ENCODE measurements around the gene GPR158.

Gene GPR158

DNA sequence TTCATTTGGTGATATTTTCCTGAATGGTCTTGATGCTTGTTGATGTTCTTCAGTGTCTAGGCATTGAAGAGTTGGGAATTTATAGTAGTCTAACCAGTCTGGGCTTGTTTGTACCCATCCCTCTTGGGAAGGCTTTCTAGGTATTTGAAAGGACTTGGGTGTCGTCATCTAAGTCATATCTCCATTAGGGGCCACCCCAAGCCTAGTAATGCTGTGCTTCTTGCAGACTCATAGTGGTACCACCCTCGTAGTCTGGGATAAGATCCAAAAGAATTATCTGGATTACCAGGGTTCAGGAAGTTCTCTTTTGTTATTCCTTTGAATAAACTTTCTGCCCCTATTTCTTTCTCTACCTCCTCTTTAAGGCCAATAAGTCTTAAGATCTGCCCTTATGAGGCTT, 439.9 kb downstream of the GPR158 start:
- DNase-seq (ENCODE audit: low spot score in 2 of 2) (no peak), ATAC-seq (replicated peaks; ENCODE audit: extremely low read depth, poor library complexity, severe bottlenecking) (no peak)
- Mint-ChIP-seq H3K27ac (ENCODE audit: low read depth) (no peak overlapping the region), H3K36me3 (ENCODE audit: insufficient read depth) (no peaks in the 10 kb centered on the region), H3K9me3 (no peaks in the 10 kb centered on the region), H3K27me3 (no peaks in the 10 kb centered on the region), H3K4me3 (no peak overlapping the region), H3K4me1 (no peaks in the 10 kb centered on the region)

DNA sequence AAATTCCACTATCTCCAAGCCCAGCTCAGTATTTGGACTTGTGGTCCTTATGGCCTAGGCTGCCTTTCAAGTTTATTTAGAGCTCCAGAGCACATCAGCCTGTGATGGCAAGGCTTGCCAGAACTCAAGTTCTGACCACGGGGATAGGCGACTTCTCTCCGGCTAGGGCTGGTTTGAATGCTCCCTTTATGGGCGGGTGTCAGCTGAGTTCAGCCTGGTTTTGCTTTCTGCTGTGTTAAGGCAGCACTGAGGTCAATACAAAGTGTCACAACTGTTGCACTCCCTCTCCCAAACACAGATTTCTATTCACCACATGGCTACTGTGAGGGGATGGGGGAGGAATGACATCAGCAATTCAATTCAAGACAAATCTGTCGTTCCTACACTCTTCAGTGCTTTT, 441.1 kb downstream of the GPR158 start:
- Mint-ChIP-seq H3K36me3 (ENCODE audit: insufficient read depth) (no peaks in the 10 kb centered on the region), H3K27ac (ENCODE audit: low read depth) (no peak overlapping the region), H3K4me3 (no peak overlapping the region), H3K9me3 (peaks cover 5% of the 10 kb centered on the region), H3K27me3 (no peaks in the 10 kb centered on the region), H3K4me1 (no peaks in the 10 kb centered on the region)
- ATAC-seq (replicated peaks; ENCODE audit: extremely low read depth, poor library complexity, severe bottlenecking) = no peak
- no peak for DNase-seq (ENCODE audit: low spot score in 2 of 2)

DNA sequence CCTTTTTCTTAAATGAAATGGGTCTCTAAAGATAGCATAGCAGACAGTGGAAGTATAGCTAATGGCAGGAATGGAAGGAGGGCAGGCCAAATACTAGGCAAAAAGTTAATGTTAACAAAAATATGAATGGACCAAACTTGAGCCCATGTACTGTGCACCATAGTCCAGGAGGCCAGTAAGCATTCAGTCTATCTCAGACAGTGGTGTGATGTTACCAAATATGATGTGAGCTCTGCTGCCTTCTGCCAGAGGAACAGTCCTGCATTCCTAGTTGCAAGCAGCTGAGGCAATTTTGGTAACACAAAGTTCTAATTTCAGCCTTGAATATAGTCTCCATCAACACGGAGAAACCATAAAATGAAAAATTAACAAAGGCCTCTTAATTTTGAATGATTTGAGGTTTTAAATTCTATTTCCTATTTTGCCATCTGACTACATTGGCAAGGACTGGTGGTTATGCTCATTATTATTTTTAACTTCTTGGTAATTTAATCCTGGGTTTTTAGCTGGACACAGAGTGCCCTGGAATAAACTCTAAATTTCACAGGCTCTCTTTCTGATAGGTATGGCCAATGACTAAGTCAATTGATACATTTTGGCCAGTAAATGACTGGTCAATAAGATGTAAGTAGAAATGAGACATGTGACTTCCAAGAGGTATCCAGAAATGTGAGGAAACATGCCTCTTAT, 442.2 kb downstream of the GPR158 start:
- peaks cover 6% of the 10 kb centered on the region for H3K9me3 Mint-ChIP-seq
- no peaks in the 10 kb centered on the region for H3K36me3 Mint-ChIP-seq (ENCODE audit: insufficient read depth)
- DNase-seq (ENCODE audit: low spot score in 2 of 2) = no peak
- no peak overlapping the region for H3K4me3 Mint-ChIP-seq
- H3K27me3 Mint-ChIP-seq = no peaks in the 10 kb centered on the region
- no peaks in the 10 kb centered on the region for H3K4me1 Mint-ChIP-seq
- no peak for ATAC-seq (replicated peaks; ENCODE audit: extremely low read depth, poor library complexity, severe bottlenecking)
- no peak overlapping the region for H3K27ac Mint-ChIP-seq (ENCODE audit: low read depth)

DNA sequence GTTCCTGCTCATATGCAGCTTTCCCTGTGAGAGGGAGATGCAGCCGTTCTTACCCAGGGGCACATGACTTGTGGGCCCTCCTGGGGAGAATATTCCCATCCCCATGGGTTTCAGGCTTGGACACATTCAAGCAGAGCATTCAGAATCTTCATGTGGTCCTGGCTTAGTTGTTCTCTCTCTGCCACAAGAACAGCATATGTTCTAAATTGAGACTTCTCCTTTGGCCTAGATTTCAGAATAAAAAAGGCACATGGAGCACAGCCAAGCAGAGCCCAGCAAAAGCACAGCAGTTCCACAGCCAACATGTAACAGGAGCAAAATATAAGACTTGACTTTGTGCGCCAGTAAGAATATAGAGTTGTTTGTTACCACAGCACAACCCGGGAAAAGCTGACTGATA, 452.8 kb downstream of the GPR158 start:
- Mint-ChIP-seq H3K27me3 (no peaks in the 10 kb centered on the region), H3K9me3 (no peaks in the 10 kb centered on the region), H3K4me1 (no peaks in the 10 kb centered on the region), H3K36me3 (ENCODE audit: insufficient read depth) (no peaks in the 10 kb centered on the region), H3K4me3 (no peak overlapping the region), H3K27ac (ENCODE audit: low read depth) (no peak overlapping the region)
- ATAC-seq (replicated peaks; ENCODE audit: extremely low read depth, poor library complexity, severe bottlenecking) = no peak
- DNase-seq (ENCODE audit: low spot score in 2 of 2) = no peak

DNA sequence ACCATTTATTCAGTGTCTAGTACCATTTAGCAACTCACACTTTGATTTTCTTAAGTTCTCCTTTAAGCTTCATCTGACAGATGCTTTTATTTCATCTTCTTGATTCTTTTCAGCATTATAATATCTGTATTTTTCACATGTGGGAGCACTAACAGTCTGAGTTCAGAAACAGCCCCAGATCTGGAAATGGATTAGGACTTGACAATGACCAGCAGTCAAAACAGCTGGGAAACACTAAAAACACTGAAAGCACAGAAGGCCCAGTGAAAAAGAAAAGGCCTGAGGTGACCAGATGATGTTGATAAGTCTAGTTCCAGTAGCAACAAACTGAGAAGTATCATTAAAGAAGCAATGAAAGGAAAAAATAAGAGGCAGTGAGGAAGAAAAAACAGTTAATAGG, 454.5 kb downstream of the GPR158 start:
- DNase-seq (ENCODE audit: low spot score in 2 of 2) (no peak), ATAC-seq (replicated peaks; ENCODE audit: extremely low read depth, poor library complexity, severe bottlenecking) (no peak)
- no peaks in the 10 kb centered on the region for H3K36me3 Mint-ChIP-seq (ENCODE audit: insufficient read depth)
- H3K4me1 Mint-ChIP-seq = no peaks in the 10 kb centered on the region
- no peaks in the 10 kb centered on the region for H3K27me3 Mint-ChIP-seq
- H3K9me3 Mint-ChIP-seq = no peaks in the 10 kb centered on the region
- no peak overlapping the region for H3K27ac Mint-ChIP-seq (ENCODE audit: low read depth)
- H3K4me3 Mint-ChIP-seq = no peak overlapping the region

DNA sequence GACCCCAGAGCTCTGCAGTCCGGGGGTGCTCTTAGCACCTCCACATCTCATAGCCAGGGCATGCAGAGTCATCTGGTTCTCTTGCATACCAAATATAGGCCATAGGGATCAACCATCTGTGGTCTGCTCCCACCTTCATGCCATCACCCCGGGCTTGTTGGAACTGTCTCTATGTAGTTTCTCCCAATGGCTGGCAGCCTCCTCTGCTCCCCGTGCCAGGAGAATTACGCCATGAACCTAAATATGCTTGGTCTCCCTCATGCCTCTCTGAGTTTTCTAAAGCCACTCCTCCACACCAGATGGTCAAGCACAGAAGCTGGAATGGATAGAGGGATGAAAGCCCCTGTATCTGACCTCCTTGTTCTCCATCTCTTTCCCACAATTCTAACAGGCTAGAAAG, 456.7 kb downstream of the GPR158 start:
- ATAC-seq (replicated peaks; ENCODE audit: extremely low read depth, poor library complexity, severe bottlenecking) = no peak
- Mint-ChIP-seq H3K9me3 (no peaks in the 10 kb centered on the region), H3K4me3 (no peak overlapping the region), H3K4me1 (no peaks in the 10 kb centered on the region), H3K36me3 (ENCODE audit: insufficient read depth) (no peaks in the 10 kb centered on the region), H3K27ac (ENCODE audit: low read depth) (no peak overlapping the region), H3K27me3 (no peaks in the 10 kb centered on the region)
- DNase-seq (ENCODE audit: low spot score in 2 of 2) = no peak

DNA sequence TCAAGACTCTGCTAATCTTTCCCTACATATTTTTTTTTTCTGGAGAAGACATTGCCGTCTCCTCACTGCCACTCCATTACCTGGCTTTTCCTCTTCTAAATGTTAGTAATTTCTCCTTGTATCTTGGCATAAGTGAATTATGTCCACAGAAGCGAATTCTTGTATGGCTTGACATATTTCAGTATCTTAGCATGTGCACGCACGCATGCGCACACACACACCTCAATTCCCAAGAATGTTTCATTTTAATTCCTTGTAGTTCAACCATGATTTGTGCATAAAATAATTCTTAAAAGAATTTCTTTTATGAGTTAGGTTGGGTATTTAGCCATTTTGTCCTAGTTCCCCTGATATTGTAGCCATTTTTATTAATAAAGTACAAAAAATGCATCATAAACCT, 458.0 kb downstream of the GPR158 start:
- H3K4me1 Mint-ChIP-seq = no peaks in the 10 kb centered on the region
- H3K27me3 Mint-ChIP-seq = no peaks in the 10 kb centered on the region
- H3K36me3 Mint-ChIP-seq (ENCODE audit: insufficient read depth) = no peaks in the 10 kb centered on the region
- no peak overlapping the region for H3K4me3 Mint-ChIP-seq
- no peak overlapping the region for H3K27ac Mint-ChIP-seq (ENCODE audit: low read depth)
- DNase-seq (ENCODE audit: low spot score in 2 of 2) = no peak
- no peak for ATAC-seq (replicated peaks; ENCODE audit: extremely low read depth, poor library complexity, severe bottlenecking)
- H3K9me3 Mint-ChIP-seq = peaks cover 6% of the 10 kb centered on the region

DNA sequence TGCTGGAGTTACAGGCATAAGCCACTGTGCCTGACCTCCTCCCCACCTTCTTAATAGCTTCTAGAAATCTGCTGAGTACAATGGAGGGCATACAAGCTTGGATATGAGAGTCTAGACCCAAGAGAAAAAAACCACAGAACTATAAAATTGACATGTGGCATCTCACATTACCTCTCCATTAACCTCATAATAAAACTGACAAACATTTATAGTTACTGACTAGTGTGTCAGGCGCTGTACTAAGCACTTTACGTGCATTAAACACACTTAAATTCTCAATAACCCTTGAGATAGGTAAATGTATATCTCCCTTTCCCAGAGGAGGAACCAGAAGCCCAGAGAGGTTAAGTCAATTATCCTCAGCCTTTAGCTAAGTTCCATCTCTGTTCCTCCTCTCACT, 458.7 kb downstream of the GPR158 start:
- H3K27me3 Mint-ChIP-seq = no peaks in the 10 kb centered on the region
- peaks cover 6% of the 10 kb centered on the region for H3K9me3 Mint-ChIP-seq
- no peak overlapping the region for H3K4me3 Mint-ChIP-seq
- ATAC-seq (replicated peaks; ENCODE audit: extremely low read depth, poor library complexity, severe bottlenecking) = no peak
- no peak overlapping the region for H3K27ac Mint-ChIP-seq (ENCODE audit: low read depth)
- no peaks in the 10 kb centered on the region for H3K4me1 Mint-ChIP-seq
- no peaks in the 10 kb centered on the region for H3K36me3 Mint-ChIP-seq (ENCODE audit: insufficient read depth)
- DNase-seq (ENCODE audit: low spot score in 2 of 2) = no peak

DNA sequence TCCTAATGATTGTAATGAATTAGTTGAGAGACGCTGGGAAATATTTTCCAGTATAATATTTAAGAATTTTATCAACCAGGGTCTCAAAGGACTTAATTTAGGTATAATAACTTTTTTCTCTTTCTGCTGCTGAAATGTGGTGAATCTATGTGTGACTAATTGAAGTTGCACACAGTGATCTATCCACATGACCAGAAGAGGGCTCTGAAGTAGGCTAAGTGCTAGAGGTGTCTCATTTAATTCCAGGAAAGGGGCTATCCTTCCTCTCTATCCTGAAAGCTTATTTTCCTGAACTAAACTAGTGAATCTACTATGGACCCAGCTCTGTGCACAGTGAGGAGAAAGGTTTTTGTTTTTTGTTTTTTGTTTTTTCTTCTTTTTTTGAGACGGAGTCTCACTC, 464.8 kb downstream of the GPR158 start:
- ATAC-seq (replicated peaks; ENCODE audit: extremely low read depth, poor library complexity, severe bottlenecking) (no peak), DNase-seq (ENCODE audit: low spot score in 2 of 2) (no peak)
- Mint-ChIP-seq H3K4me3 (no peak overlapping the region), H3K4me1 (no peaks in the 10 kb centered on the region), H3K9me3 (peaks cover 6% of the 10 kb centered on the region), H3K27ac (ENCODE audit: low read depth) (no peak overlapping the region), H3K27me3 (no peaks in the 10 kb centered on the region), H3K36me3 (ENCODE audit: insufficient read depth) (peaks cover 2% of the 10 kb centered on the region)

DNA sequence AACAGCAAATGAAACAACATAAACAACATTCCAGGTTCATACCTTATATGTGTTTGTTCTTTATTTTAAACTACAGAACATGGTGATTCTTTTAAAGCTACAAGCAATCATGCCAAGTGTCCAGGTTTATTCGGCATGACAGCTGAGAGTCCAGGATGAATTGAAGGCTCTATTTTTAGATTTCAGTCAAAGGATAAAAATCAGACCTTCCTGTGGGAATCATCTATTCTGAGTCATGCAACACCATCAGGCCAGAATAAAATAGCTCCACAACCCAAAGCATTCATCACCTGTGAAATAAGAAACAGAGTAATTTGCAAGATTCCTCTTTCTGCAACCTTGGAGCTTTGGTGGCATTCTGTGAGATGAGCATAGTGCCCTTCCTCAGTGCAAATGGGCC, 466.8 kb downstream of the GPR158 start:
- no peak for DNase-seq (ENCODE audit: low spot score in 2 of 2)
- ATAC-seq (replicated peaks; ENCODE audit: extremely low read depth, poor library complexity, severe bottlenecking) = no peak
- no peaks in the 10 kb centered on the region for H3K4me1 Mint-ChIP-seq
- H3K9me3 Mint-ChIP-seq = peaks cover 6% of the 10 kb centered on the region
- H3K4me3 Mint-ChIP-seq = no peak overlapping the region
- H3K27ac Mint-ChIP-seq (ENCODE audit: low read depth) = no peak overlapping the region
- no peaks in the 10 kb centered on the region for H3K27me3 Mint-ChIP-seq
- H3K36me3 Mint-ChIP-seq (ENCODE audit: insufficient read depth) = peaks cover 2% of the 10 kb centered on the region

DNA sequence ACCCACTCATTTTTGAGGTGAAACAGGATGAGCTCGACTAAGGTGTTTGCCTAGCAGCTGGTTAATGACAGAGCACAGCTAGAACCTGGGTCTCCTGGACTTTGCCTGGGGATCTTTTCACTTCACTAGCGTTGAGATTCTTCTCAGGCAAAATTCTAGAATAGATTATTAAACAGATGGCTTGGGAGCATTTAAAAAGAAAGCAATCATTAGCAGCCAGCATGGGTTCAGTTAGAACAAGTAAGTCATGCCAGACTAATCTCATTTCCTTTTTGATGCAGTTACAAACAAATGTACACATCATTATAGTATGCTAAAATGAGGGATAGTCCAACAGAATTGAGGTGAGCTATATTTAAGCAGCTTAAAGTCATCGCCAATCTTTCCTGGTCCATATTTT, 467.9 kb downstream of the GPR158 start:
- H3K27ac Mint-ChIP-seq (ENCODE audit: low read depth) = no peak overlapping the region
- H3K4me3 Mint-ChIP-seq = no peak overlapping the region
- no peaks in the 10 kb centered on the region for H3K27me3 Mint-ChIP-seq
- no peaks in the 10 kb centered on the region for H3K9me3 Mint-ChIP-seq
- H3K36me3 Mint-ChIP-seq (ENCODE audit: insufficient read depth) = peaks cover 2% of the 10 kb centered on the region
- DNase-seq (ENCODE audit: low spot score in 2 of 2) = no peak
- ATAC-seq (replicated peaks; ENCODE audit: extremely low read depth, poor library complexity, severe bottlenecking) = no peak
- no peaks in the 10 kb centered on the region for H3K4me1 Mint-ChIP-seq

DNA sequence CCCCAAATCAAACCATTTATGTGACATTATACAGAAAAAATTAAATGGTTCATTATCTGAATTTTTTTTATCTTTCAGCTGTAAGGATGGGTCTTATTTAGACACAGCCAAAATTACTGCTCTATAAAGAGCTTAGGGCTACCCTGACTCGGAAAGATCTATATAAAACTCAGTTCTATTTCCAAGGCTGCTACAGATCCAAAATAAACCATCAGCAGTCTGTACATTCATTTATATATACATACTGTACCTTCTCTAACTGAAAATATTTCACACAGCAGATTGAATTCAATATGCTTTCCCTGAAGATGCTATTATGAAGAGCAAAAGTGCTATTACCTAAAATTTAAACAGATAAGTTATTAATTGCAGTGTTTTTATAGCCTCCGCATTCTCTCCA, 471.6 kb downstream of the GPR158 start:
- Mint-ChIP-seq H3K36me3 (ENCODE audit: insufficient read depth) (no peaks in the 10 kb centered on the region), H3K9me3 (peaks cover 6% of the 10 kb centered on the region), H3K4me1 (no peaks in the 10 kb centered on the region), H3K27me3 (no peaks in the 10 kb centered on the region), H3K27ac (ENCODE audit: low read depth) (no peak overlapping the region), H3K4me3 (no peak overlapping the region)
- no peak for ATAC-seq (replicated peaks; ENCODE audit: extremely low read depth, poor library complexity, severe bottlenecking)
- DNase-seq (ENCODE audit: low spot score in 2 of 2) = no peak

DNA sequence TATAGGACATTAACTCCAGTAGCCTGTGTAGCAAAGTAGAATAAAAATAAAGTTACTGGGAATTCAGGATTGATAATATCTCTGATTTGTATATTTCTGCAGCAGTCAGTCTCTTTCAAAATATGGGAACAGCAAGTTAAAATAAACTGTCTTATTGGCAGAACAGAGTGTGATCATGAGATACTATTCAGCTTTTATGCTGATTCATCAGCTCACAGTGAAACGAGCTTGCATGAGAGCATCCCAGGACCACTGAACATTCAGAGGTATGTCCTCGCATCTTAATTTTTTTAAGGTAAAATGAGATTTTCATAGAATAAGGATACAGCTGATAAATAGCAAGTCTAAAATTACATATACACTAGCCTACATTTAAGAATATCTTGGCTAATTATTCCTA, 476.7 kb downstream of the GPR158 start:
- ATAC-seq (replicated peaks; ENCODE audit: extremely low read depth, poor library complexity, severe bottlenecking) (no peak), DNase-seq (ENCODE audit: low spot score in 2 of 2) (no peak)
- Mint-ChIP-seq H3K36me3 (ENCODE audit: insufficient read depth) (no peaks in the 10 kb centered on the region), H3K4me3 (no peak overlapping the region), H3K4me1 (no peaks in the 10 kb centered on the region), H3K9me3 (peaks cover 6% of the 10 kb centered on the region), H3K27ac (ENCODE audit: low read depth) (no peak overlapping the region), H3K27me3 (no peaks in the 10 kb centered on the region)
